Small intestine (tissue), 7 donors: ENCODE results near the gene LSM3. TPM values are rescaled to one million over a fixed set of nuclear protein-coding genes. Genes with fewer than 3 reads are reported as not detected.

Source experiments
- DNase-seq, 2 donors: peaks; one replicate each; pipeline versions ENCODE4 v3.0.0 to v3.0.0-alpha.2; 2013
- FAIRE-seq: peaks from 2 replicates; lab custom pipeline; 2012; peaks lifted over from hg19 to GRCh38; lab: Jason Lieb, UNC
- H3K27ac ChIP-seq, 3 donors: one replicate each; pipeline ENCODE4 v1.5.1; 2013; ENCODE audit warnings: low read length in 2 of 3, mild to moderate bottlenecking in 2 of 3, control low read depth in 1 of 3, inconsistent platforms in 1 of 3, low read depth in 1 of 3, moderate library complexity in 1 of 3
- H3K27me3 ChIP-seq, 3 donors: one replicate each; pipeline ENCODE4 v1.6.1; 2013; ENCODE audit warnings: low read length in 3 of 3, inconsistent platforms in 1 of 3; ENCODE audit not compliant: control insufficient read depth in 3 of 3, insufficient read depth in 3 of 3
- H3K36me3 ChIP-seq, 3 donors: one replicate each; pipeline ENCODE4 v1.6.1; 2013; ENCODE audit warnings: low read length in 3 of 3, inconsistent platforms in 1 of 3, low read depth in 1 of 3, mild to moderate bottlenecking in 1 of 3, moderate library complexity in 1 of 3; ENCODE audit not compliant: control insufficient read depth in 3 of 3, insufficient read depth in 2 of 3
- H3K4me1 ChIP-seq, 3 donors: one replicate each; pipeline ENCODE4 v1.6.1; 2013; ENCODE audit warnings: low read length in 2 of 3, inconsistent platforms in 1 of 3, low read depth in 1 of 3, mild to moderate bottlenecking in 1 of 3, moderate library complexity in 1 of 3; ENCODE audit not compliant: control insufficient read depth in 3 of 3, insufficient read depth in 2 of 3
- H3K4me3 ChIP-seq, 3 donors: one replicate each; pipeline ENCODE4 v1.5.1; 2013; ENCODE audit warnings: low read length in 3 of 3, control low read depth in 1 of 3, inconsistent platforms in 1 of 3, low read depth in 1 of 3, mild to moderate bottlenecking in 1 of 3, moderate library complexity in 1 of 3
- H3K9me3 ChIP-seq, 2 donors: one replicate each; pipeline ENCODE4 v1.6.1; 2013; ENCODE audit warnings: low read depth in 1 of 2, low read length in 1 of 2; ENCODE audit not compliant: control insufficient read depth in 2 of 2, insufficient read depth in 1 of 2
- WGBS, 3 donors: extraction: QIAGEN DNeasy Blood & Tissue Kit; methylation state at CpG; one replicate each; pipeline ENCODE4 v1.1.7; 2013; 5-methylcytosine and 5-hydroxymethylcytosine counted together
- polyA plus RNA-seq, 4 donors: library from polyadenylated mRNA; stranded (reverse) in 3 of 4; unstranded in 1 of 4; fragments of 200-250 nt in 3 of 4; fragments of 120-200 nt in 1 of 4; gene quantifications; one replicate each; pipeline versions ENCODE4 v1.2.1 to v1.2.3, GENCODE V29; 2013
- donor health status: healthy with polysubstance abuse.
- donor health status: control.
- donor health status: control.
- donor health status: Bipolar disorder and iron deficiency.
- donor health status: healthy.

The LSM3 gene
- polyA plus RNA-seq, 4 donors = 12.2 to 18.4 (median 13.6) TPM

GRCh38 chr3:14240366-14240765 is 61.7 kb downstream of the LSM3 start:
- Histone ChIP-seq H3K27me3 (no peaks in the 10 kb centered on the region), H3K27ac (no peak overlapping the region), H3K4me3 (no peak overlapping the region), H3K36me3 (no peaks in the 10 kb centered on the region), H3K4me1 (peaks cover 0 to 11% (median 5%) of the 10 kb centered on the region in 3 donors), H3K9me3 (peaks cover 0 to 2% of the 10 kb centered on the region in 2 donors)
- WGBS, 3 donors = 83 to 89% (median 87%) methylated on average over 4 of the region's 4 CpGs
- FAIRE-seq (no peak), DNase-seq (no peak)

GRCh38 chr3:14241716-14242115 is 63.1 kb downstream of the LSM3 start:
- FAIRE-seq = no peak
- no peaks in the 10 kb centered on the region for H3K36me3 ChIP-seq
- DNase-seq = no peak
- WGBS, 3 donors = 81 to 93% (median 92%) methylated on average over 3 of the region's 3 CpGs
- no peaks in the 10 kb centered on the region for H3K9me3 ChIP-seq
- H3K4me3 ChIP-seq = no peak overlapping the region
- peaks cover 0 to 5% (median 0%) of the 10 kb centered on the region in 3 donors for H3K4me1 ChIP-seq
- H3K27ac ChIP-seq = no peak overlapping the region
- H3K27me3 ChIP-seq = no peaks in the 10 kb centered on the region

GRCh38 chr3:14242490-14243311 is 64.1 kb downstream of the LSM3 start:
- H3K4me1 ChIP-seq = peaks cover 0 to 2% (median 0%) of the 10 kb centered on the region in 3 donors
- no peaks in the 10 kb centered on the region for H3K27me3 ChIP-seq
- H3K36me3 ChIP-seq = no peaks in the 10 kb centered on the region
- DNase-seq (no peak), FAIRE-seq (no peak)
- no peaks in the 10 kb centered on the region for H3K9me3 ChIP-seq
- H3K4me3 ChIP-seq = no peak overlapping the region
- WGBS, 3 donors = 87 to 94% (median 90%) methylated on average over 12 of the region's 12 CpGs
- no peak overlapping the region for H3K27ac ChIP-seq

GRCh38 chr3:14243782-14244181 is 65.2 kb downstream of the LSM3 start:
- FAIRE-seq = no peak

GRCh38 chr3:14244521-14245247 is 66.1 kb downstream of the LSM3 start:
- Histone ChIP-seq H3K4me1 (no peaks in the 10 kb centered on the region), H3K36me3 (no peaks in the 10 kb centered on the region), H3K9me3 (no peaks in the 10 kb centered on the region), H3K27ac (no peak overlapping the region), H3K27me3 (no peaks in the 10 kb centered on the region), H3K4me3 (no peak overlapping the region)
- no peak for DNase-seq
- no peak for FAIRE-seq
- WGBS, 3 donors = 86 to 96% (median 89%) methylated on average over 9 of the region's 9 CpGs

More at GRCh38 chr3:14243782-14244181, 65.2 kb downstream of the LSM3 start:
- Histone ChIP-seq H3K4me3 (no peak overlapping the region), H3K27ac (no peak overlapping the region), H3K4me1 (no peaks in the 10 kb centered on the region), H3K36me3 (no peaks in the 10 kb centered on the region), H3K27me3 (no peaks in the 10 kb centered on the region), H3K9me3 (no peaks in the 10 kb centered on the region)
- 79 to 84% (median 83%) methylated on average over 5 of the region's 5 CpGs for WGBS, 3 donors
- DNase-seq = no peak

- no peaks in the 10 kb centered on the region for H3K9me3 ChIP-seq
- FAIRE-seq (no peak), DNase-seq (no peak)
- no peak overlapping the region for H3K27ac ChIP-seq
- H3K27me3 ChIP-seq = no peaks in the 10 kb centered on the region
- no peaks in the 10 kb centered on the region for H3K36me3 ChIP-seq
- 82 to 92% (median 83%) methylated on average over 6 of the region's 6 CpGs for WGBS, 3 donors
- no peak overlapping the region for H3K4me3 ChIP-seq
- H3K4me1 ChIP-seq = no peaks in the 10 kb centered on the region
Measured at GRCh38 chr3:14245248-14245639, 66.6 kb downstream of the LSM3 start.

- no peak for DNase-seq
- FAIRE-seq = no peak
- Histone ChIP-seq H3K36me3 (no peaks in the 10 kb centered on the region), H3K9me3 (no peaks in the 10 kb centered on the region), H3K4me1 (no peaks in the 10 kb centered on the region), H3K27me3 (no peaks in the 10 kb centered on the region), H3K4me3 (no peak overlapping the region), H3K27ac (no peak overlapping the region)
- WGBS, 3 donors = 52 to 88% (median 85%) methylated on average over 3 of the region's 3 CpGs
Measured at GRCh38 chr3:14245822-14246221, 67.2 kb downstream of the LSM3 start.

- Histone ChIP-seq H3K4me3 (no peak overlapping the region), H3K27ac (no peak overlapping the region), H3K27me3 (no peaks in the 10 kb centered on the region), H3K4me1 (no peaks in the 10 kb centered on the region), H3K36me3 (no peaks in the 10 kb centered on the region), H3K9me3 (no peaks in the 10 kb centered on the region)
- DNase-seq (no peak), FAIRE-seq (no peak)
- WGBS, 3 donors = 69 to 77% (median 74%) methylated on average over 5 of the region's 5 CpGs
Measured at GRCh38 chr3:14246414-14246813, 67.8 kb downstream of the LSM3 start.
